NCI-H1105 (cell line): ENCODE data around the gene SLIT3.
"Not testable (repeated sequence)": the region's sequence is repeated elsewhere in the genome, so short reads cannot be mapped to it uniquely, and the experiment has no call there.

Experiments
- DNase-seq: peaks from one replicate; lab custom pipeline; 2025; lab: John Stamatoyannopoulos, UW

SLIT3 gene

GRCh38 chr5:169142264-169142970, 158.5 kb downstream of the SLIT3 start:
- no peak for DNase-seq

GRCh38 chr5:169140215-169140614, 160.7 kb downstream of the SLIT3 start:
- DNase-seq = not testable (repeated sequence)

GRCh38 chr5:169139480-169140050, 161.4 kb downstream of the SLIT3 start:
- no peak for DNase-seq

GRCh38 chr5:169133531-169133930, 167.4 kb downstream of the SLIT3 start:
- DNase-seq = no peak

- no peak for DNase-seq
Measured at GRCh38 chr5:169132302-169132660, 168.7 kb downstream of the SLIT3 start.

GRCh38 chr5:169131616-169132301, 169.2 kb downstream of the SLIT3 start:
- DNase-seq = no peak

GRCh38 chr5:169128679-169129078, 172.3 kb downstream of the SLIT3 start:
- no peak for DNase-seq

GRCh38 chr5:169127431-169127830, 173.5 kb downstream of the SLIT3 start:
- no peak for DNase-seq

- no peak for DNase-seq
Measured at GRCh38 chr5:169126481-169127021, 174.4 kb downstream of the SLIT3 start.

- no peak for DNase-seq
Measured at GRCh38 chr5:169125571-169125970, 175.4 kb downstream of the SLIT3 start.

- DNase-seq = no peak
Measured at GRCh38 chr5:169122951-169123350, 178.0 kb downstream of the SLIT3 start.

- no peak for DNase-seq
Measured at GRCh38 chr5:169121630-169122420, 179.1 kb downstream of the SLIT3 start.

GRCh38 chr5:169119288-169120048, 181.5 kb downstream of the SLIT3 start:
- no peak for DNase-seq

- DNase-seq = no peak
Measured at GRCh38 chr5:169116961-169117461, 183.9 kb downstream of the SLIT3 start.

- DNase-seq = no peak
Measured at GRCh38 chr5:169115461-169116124, 185.3 kb downstream of the SLIT3 start.

GRCh38 chr5:169114466-169115065, 186.4 kb downstream of the SLIT3 start:
- no peak for DNase-seq

GRCh38 chr5:169112016-169112415, 188.9 kb downstream of the SLIT3 start:
- no peak for DNase-seq

GRCh38 chr5:169106911-169107706, 193.8 kb downstream of the SLIT3 start:
- no peak for DNase-seq

- DNase-seq = not testable (repeated sequence)
Measured at GRCh38 chr5:169105582-169105981, 195.4 kb downstream of the SLIT3 start.
